Activated naive CD4-positive, alpha-beta T cell treated with anti-CD3 and anti-CD28 coated beads for 36 hours (primary cell): ENCODE results near the gene CENPF. TPM values are rescaled to one million over a fixed set of nuclear protein-coding genes. Genes with fewer than 3 reads are reported as not detected.

Experiments used
- CTCF ChIA-PET: fragments of 350-600 bp; sonication (Branson Sonifier 250); formaldehyde crosslinking; loops from one replicate; lab custom pipeline; 2021; ENCODE audit warnings: antibody characterized with exemption; lab: Charles Lee
- DNase-seq: peaks from one replicate; pipeline ENCODE4 v3.0.0-alpha.2; 2020
- H3K27ac Mint-ChIP-seq: one replicate; pipeline ENCODE4 v1.8.0; 2021; ENCODE audit warnings: mild to moderate bottlenecking, mixed read lengths
- H3K27me3 Mint-ChIP-seq: one replicate; pipeline ENCODE4 v1.8.0; 2021; ENCODE audit warnings: low read depth, mixed read lengths
- H3K36me3 Mint-ChIP-seq: one replicate; pipeline ENCODE4 v1.8.0; 2021; ENCODE audit warnings: low read depth, mixed read lengths
- H3K4me1 Mint-ChIP-seq: one replicate; pipeline ENCODE4 v1.8.0; 2021; ENCODE audit warnings: low read depth, mixed read lengths
- H3K4me3 Mint-ChIP-seq: one replicate; pipeline ENCODE4 v1.8.0; 2021; ENCODE audit warnings: mild to moderate bottlenecking, moderate library complexity, mixed read lengths
- H3K9me3 Mint-ChIP-seq: one replicate; pipeline ENCODE4 v1.8.0; 2021; ENCODE audit warnings: mixed read lengths
- intact Hi-C: fragments of 100-400 bp; cut with micrococcal nuclease; formaldehyde crosslinking; loops from one replicate; pipeline ENCODE4 v1.15.1; 2023
- total RNA-seq, 2 experiments: library from RNA; stranded (reverse); gene quantifications; one replicate each; pipeline ENCODE4 v1.2.3, GENCODE V29; 2021

CENPF gene
- total RNA-seq, 2 experiments from 2014 or later: 116 to 128 TPM

GRCh38 chr1:214698559-214698958 lies 95.6 kb downstream of the CENPF start:
- Mint-ChIP-seq H3K9me3 (peaks cover 2% of the 10 kb centered on the region), H3K36me3 (no peaks in the 10 kb centered on the region), H3K27me3 (no peaks in the 10 kb centered on the region), H3K27ac (no peak overlapping the region), H3K4me3 (no peak overlapping the region), H3K4me1 (no peaks in the 10 kb centered on the region)
- CTCF ChIA-PET: no interaction called here
- no peak for DNase-seq
- intact Hi-C loops: no loop called here

- H3K4me1 Mint-ChIP-seq: no peaks in the 10 kb centered on the region
- no peak overlapping the region for H3K4me3 Mint-ChIP-seq
- H3K27me3 Mint-ChIP-seq: no peaks in the 10 kb centered on the region
- no peaks in the 10 kb centered on the region for H3K36me3 Mint-ChIP-seq
- peaks cover 12% of the 10 kb centered on the region for H3K9me3 Mint-ChIP-seq
- CTCF ChIA-PET: no interaction called here
- intact Hi-C loops: no loop called here
- DNase-seq: no peak
- H3K27ac Mint-ChIP-seq: no peak overlapping the region
Observed at GRCh38 chr1:214700437-214700836, 97.4 kb downstream of the CENPF start.

GRCh38 chr1:214702556-214702955 lies 99.6 kb downstream of the CENPF start:
- CTCF ChIA-PET: no interaction called here
- intact Hi-C loops: no loop called here
- Mint-ChIP-seq H3K36me3 (peaks cover 2% of the 10 kb centered on the region), H3K9me3 (peaks cover 20% of the 10 kb centered on the region), H3K27ac (no peak overlapping the region), H3K4me3 (no peak overlapping the region), H3K4me1 (no peaks in the 10 kb centered on the region), H3K27me3 (no peaks in the 10 kb centered on the region)
- DNase-seq: no peak

- CTCF ChIA-PET: interaction anchor here (1.0 kb wide), 1 partner anchor 498 kb away, joined by 3 read pairs; no protein-coding TSS in a partner anchor
- H3K4me3 Mint-ChIP-seq: no peak overlapping the region
- peaks cover 20% of the 10 kb centered on the region for H3K9me3 Mint-ChIP-seq
- intact Hi-C loops: no loop called here
- H3K4me1 Mint-ChIP-seq: no peaks in the 10 kb centered on the region
- DNase-seq: no peak
- H3K36me3 Mint-ChIP-seq: peaks cover 2% of the 10 kb centered on the region
- peaks cover 2% of the 10 kb centered on the region for H3K27me3 Mint-ChIP-seq
- no peak overlapping the region for H3K27ac Mint-ChIP-seq
Observed at GRCh38 chr1:214707306-214708087, 104.5 kb downstream of the CENPF start.

GRCh38 chr1:214708321-214708955 lies 105.4 kb downstream of the CENPF start:
- Mint-ChIP-seq H3K36me3 (peaks cover 2% of the 10 kb centered on the region), H3K4me3 (no peak overlapping the region), H3K9me3 (peaks cover 19% of the 10 kb centered on the region), H3K27me3 (peaks cover 2% of the 10 kb centered on the region), H3K27ac (no peak overlapping the region), H3K4me1 (no peaks in the 10 kb centered on the region)
- CTCF ChIA-PET: interaction anchor here (1.0 kb wide), 1 partner anchor 499 kb away, joined by 3 read pairs; no protein-coding TSS in a partner anchor
- no peak for DNase-seq
- intact Hi-C loops: no loop called here

- H3K27me3 Mint-ChIP-seq: peaks cover 2% of the 10 kb centered on the region
- H3K4me3 Mint-ChIP-seq: no peak overlapping the region
- peaks cover 2% of the 10 kb centered on the region for H3K36me3 Mint-ChIP-seq
- H3K9me3 Mint-ChIP-seq: peaks cover 17% of the 10 kb centered on the region
- intact Hi-C loops: no loop called here
- CTCF ChIA-PET: interaction anchor here (0.6 kb wide), 1 partner anchor 69 kb away, joined by 3 read pairs; no protein-coding TSS in a partner anchor
- H3K27ac Mint-ChIP-seq: no peak overlapping the region
- H3K4me1 Mint-ChIP-seq: no peaks in the 10 kb centered on the region
- DNase-seq: no peak
Observed at GRCh38 chr1:214709241-214709640, 106.2 kb downstream of the CENPF start.

GRCh38 chr1:214712737-214713136 lies 109.7 kb downstream of the CENPF start:
- no peak overlapping the region for H3K4me3 Mint-ChIP-seq
- peaks cover 2% of the 10 kb centered on the region for H3K27me3 Mint-ChIP-seq
- no peaks in the 10 kb centered on the region for H3K4me1 Mint-ChIP-seq
- DNase-seq: no peak
- no peaks in the 10 kb centered on the region for H3K9me3 Mint-ChIP-seq
- no peaks in the 10 kb centered on the region for H3K36me3 Mint-ChIP-seq
- intact Hi-C loops: no loop called here
- CTCF ChIA-PET: no interaction called here
- no peak overlapping the region for H3K27ac Mint-ChIP-seq

Other genes starting within 250 kb of the CENPF start
- 1 to 10 TPM; 2.7 to 2.8 TPM for gene PTPN14, start 51.6 kb upstream of the CENPF start, total RNA-seq